Measurements from ENCODE around the gene RAP1GAP. TPM values are rescaled to one million over a fixed set of nuclear protein-coding genes. Genes with fewer than 3 reads are reported as not detected.
A peak's percentile ranks its signal among the peaks of the same experiment; 100 is the strongest.

RAP1GAP gene
- total RNA-seq, 1 donor from 2014 or later = 62.4 TPM

DNA sequence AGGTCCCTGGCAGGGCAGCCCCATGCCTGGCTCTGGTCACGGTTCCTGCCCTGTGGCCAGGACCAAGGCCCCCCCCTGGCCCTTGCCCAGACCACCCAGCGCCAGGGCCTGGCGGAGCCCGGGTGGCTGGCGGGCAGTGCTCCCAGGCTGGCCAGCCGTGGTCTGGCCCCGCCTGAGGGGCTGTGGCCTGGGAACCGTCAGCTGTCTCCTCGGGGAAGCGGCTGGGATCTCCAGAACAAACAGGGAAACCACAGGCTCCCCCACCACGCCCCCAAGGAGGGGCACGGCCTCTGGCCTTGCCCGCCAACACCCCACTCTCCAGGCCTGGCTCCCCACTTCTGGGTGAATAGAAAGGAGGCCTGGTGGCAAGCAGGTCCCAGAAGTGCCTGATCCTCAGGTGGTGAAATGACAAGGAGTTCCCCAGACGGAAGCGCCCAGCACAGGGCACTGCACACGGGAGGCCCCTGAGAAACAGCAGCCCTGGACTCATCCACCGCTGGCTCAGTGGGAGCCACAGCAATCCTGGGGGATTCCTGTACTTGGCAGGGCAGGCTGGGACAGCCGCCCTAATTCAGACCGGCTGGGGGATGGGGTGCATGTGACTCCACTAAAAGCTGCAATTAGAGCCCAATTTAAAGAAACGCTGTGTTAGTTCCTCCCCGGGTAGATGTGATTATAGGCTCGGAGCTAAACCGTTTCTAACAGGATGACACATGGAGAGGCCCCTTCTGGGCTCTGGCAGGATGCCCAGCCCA is 78.9 kb downstream of the RAP1GAP start:
- ATAC-seq (no peak), DNase-seq (no peak)
- Histone ChIP-seq H3K27ac (no peak overlapping the region), H3K9me3 (no peaks in the 10 kb centered on the region), H3K4me3 (no peak overlapping the region), H3K36me3 (no peaks in the 10 kb centered on the region), H3K27me3 (no peaks in the 10 kb centered on the region), H3K4me1 (peaks cover 14% of the 10 kb centered on the region)
- no peak for TF ChIP-seq CTCF (IDR thresholded peaks at IDR 0.05)
- intact Hi-C loops (cut with DNase I) = no loop called here

- H3K36me3 ChIP-seq = no peaks in the 10 kb centered on the region
- H3K27me3 ChIP-seq = no peaks in the 10 kb centered on the region
- DNase-seq = no peak
- H3K9me3 ChIP-seq = no peaks in the 10 kb centered on the region
- ATAC-seq = no peak
- peaks cover 14% of the 10 kb centered on the region for H3K4me1 ChIP-seq
- H3K4me3 ChIP-seq = no peak overlapping the region
- H3K27ac ChIP-seq = no peak overlapping the region
- TF ChIP-seq CTCF (IDR thresholded peaks at IDR 0.05) = no peak
- intact Hi-C loops (cut with DNase I) = no loop called here
Measured at GRCh38 chr1:21589618-21590017, 79.5 kb downstream of the RAP1GAP start.

DNA sequence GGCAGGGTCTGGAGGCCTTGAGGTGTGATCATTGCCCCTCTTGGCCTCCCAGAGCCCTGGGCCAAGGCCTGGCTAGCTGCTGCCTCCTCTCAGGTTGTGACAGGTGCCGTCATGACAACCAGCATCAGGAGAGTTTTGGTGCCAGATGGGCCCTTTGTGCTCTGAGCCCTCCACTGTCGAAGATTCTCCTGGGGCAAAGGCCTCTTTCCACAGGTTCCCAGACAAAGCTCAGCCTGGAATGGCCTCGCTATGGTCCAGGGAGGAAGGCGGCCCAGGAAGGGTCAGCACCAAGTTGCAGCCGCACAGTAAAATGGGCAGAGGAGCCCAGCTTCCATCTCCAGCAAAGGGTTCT is 81.6 kb downstream of the RAP1GAP start:
- no peak overlapping the region for H3K27ac ChIP-seq
- H3K36me3 ChIP-seq = no peaks in the 10 kb centered on the region
- DNase-seq (no peak), ATAC-seq (no peak)
- intact Hi-C loops (cut with DNase I) = no loop called here
- no peaks in the 10 kb centered on the region for H3K27me3 ChIP-seq
- no peak overlapping the region for H3K4me3 ChIP-seq
- peaks cover 14% of the 10 kb centered on the region for H3K4me1 ChIP-seq
- no peaks in the 10 kb centered on the region for H3K9me3 ChIP-seq
- no peak for TF ChIP-seq CTCF (IDR thresholded peaks at IDR 0.05)

GRCh38 chr1:21586846-21587601 is 82.1 kb downstream of the RAP1GAP start:
- intact Hi-C loops (cut with DNase I) = no loop called here
- H3K4me3 ChIP-seq = no peak overlapping the region
- ATAC-seq (peak; percentile 83), DNase-seq (peak; percentile 91)
- no peaks in the 10 kb centered on the region for H3K27me3 ChIP-seq
- no peaks in the 10 kb centered on the region for H3K9me3 ChIP-seq
- H3K27ac ChIP-seq = no peak overlapping the region
- peaks cover 14% of the 10 kb centered on the region for H3K4me1 ChIP-seq
- H3K36me3 ChIP-seq = no peaks in the 10 kb centered on the region
- TF ChIP-seq CTCF (IDR thresholded peaks at IDR 0.05) = no peak

DNA sequence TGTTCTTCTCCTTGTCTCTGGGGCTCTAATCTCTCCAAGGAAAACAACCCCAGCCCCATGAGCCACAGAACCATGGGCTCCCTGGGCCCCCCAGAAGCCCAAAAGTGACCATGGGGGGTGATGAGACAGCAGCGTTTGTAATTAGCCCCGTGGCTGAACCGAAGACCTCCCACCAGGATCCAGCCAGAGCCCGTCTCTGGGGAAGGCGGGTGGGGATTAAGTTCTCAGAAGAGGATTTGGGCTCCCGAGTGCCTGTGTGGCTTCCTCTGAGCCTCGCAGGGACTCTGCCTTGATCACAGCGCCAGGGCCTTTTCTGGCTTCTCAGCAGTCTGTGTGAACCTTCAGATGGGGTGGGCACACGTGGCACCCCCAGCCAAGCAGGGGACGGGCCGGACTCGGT is 82.9 kb downstream of the RAP1GAP start:
- Histone ChIP-seq H3K36me3 (no peaks in the 10 kb centered on the region), H3K4me1 (peaks cover 14% of the 10 kb centered on the region)
- TF ChIP-seq CTCF (IDR thresholded peaks at IDR 0.05) = no peak

More for the DNA sequence above, 82.9 kb downstream of the RAP1GAP start:
- no peak overlapping the region for H3K4me3 ChIP-seq
- no peak overlapping the region for H3K27ac ChIP-seq
- intact Hi-C loops (cut with DNase I) = no loop called here
- no peaks in the 10 kb centered on the region for H3K9me3 ChIP-seq
- ATAC-seq = no peak
- H3K27me3 ChIP-seq = no peaks in the 10 kb centered on the region
- no peak for DNase-seq

Measured in upper lobe of right lung (tissue), 1 donor.